ENCODE data around the gene BHMT2.

Gene BHMT2

DNA sequence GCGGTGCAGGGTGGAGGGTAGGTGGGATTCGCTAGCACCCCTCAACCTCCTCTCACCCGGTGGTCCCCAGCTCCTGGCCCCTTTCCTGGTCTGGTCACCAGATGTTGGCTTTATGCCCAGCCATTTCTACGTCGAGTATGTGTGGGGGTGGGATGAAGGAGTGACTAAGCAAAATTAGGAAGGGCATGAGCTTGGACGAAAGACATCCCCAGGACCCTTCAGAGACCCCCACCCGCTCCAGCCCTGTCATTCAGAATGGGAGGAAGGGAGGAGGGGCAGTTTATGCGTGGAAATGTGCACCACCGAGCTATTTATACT is 742 bp downstream of the BHMT2 start:
- no peak for DNase-seq

- no peak for DNase-seq
Observed at GRCh38 chr5:79074641-79075040, 5.1 kb downstream of the BHMT2 start.

DNA sequence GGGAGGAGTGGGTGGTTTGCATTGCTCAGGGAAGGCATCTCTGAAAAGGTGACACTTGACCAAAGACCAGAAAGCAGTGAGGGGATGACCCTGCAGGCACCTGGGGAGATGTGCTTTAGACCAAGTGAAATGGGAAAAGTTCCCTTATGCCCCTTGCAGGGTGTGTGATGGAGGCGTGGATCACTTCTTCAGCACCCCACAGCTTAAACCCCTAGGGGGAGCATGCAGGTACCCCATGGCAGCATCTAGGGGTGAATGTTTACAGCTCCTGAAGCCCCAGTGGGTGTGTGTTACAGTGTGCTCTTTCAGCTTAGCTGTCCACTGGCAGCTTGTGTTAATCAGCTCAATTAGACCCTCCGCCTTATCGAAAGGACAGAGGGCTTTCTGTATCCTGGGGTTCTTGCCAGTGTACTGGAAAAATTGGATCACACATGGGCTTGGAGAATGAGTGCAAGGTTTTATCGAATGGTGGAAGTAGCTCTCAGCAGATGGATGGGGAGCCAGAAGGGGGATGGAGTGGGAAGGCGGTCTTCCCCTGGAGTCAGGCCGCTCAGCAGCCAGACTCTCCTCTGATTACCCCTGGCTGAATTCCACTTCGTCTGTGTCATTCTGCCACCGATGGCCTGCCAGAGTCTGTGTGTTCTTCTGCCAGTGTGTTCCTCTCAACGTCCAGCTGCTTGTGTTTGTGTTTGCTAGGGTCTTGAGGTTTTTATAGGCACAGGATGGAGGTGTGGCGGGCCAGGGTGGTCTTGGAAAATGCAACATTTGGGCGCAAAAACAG is 6.3 kb downstream of the BHMT2 start:
- DNase-seq = no peak

DNA sequence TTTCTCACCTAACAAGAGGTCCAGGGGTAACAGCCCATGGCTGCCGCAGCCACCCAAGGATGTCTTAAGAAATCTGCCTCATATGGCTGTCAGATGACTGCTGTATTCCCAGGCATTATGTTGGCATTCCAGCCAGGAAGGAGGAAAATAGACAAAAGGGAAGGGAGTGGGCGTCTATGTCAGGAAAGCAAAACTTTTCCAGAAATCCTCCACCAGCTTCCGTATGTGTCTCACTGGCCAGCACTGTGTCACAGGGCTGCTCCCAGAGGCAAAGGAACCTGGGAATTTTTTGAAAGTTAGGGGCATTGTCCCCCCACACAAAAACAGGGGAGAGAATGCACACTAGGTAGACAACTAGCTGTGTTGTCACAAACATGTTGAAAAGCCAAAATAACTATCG is 7.3 kb downstream of the BHMT2 start:
- no peak for DNase-seq

DNA sequence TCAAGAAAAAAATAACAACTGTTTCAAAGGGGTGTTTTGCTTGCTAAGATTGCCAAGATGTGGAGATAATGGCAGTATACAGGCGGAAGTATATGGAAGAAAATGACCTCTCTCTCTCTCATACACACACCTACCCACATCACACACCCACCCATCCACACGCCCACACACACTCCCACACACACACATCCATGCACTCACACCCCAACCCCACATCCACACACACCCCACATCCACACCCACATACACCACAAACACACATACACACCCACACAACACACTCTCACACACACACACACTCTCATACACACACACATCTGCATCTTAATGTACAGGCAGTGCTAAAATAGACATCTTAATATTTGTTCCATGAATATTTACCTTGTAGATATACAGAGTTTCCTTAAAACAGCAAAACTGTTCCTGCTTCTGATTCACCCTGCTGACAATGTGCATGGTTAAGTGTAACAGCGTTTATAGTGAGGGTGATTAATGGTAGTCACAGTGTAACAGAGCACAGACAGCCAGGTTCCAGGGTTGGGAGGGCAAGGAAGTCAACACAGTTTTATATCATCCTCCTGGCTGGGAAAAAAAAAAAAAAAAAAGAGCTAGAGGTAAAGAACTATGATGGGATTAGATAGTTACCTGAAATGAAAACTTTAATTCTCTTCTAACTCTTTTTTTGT is 8.3 kb downstream of the BHMT2 start:
- DNase-seq = no peak

DNA sequence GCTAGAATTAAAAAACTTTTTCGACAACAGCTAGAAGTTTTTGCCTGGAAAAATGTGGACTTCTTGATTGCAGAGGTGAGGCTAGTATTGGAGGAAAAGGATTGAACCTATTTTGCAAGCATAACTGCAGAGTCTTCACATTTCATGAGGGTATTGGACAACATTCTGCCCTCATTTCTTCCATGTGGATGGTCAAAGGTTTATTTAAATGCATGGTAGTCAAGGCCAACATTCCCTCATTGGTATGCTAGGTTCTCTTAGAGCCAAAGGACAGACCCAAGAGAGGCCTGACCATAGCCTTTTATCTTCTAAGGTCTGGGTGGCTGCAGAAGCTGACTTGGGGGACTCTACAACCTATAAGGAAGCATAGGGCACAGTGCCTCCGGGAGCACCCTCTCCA is 11.2 kb downstream of the BHMT2 start:
- no peak for DNase-seq

- DNase-seq = no peak
Observed at GRCh38 chr5:79081779-79082178, 12.2 kb downstream of the BHMT2 start.

DNA sequence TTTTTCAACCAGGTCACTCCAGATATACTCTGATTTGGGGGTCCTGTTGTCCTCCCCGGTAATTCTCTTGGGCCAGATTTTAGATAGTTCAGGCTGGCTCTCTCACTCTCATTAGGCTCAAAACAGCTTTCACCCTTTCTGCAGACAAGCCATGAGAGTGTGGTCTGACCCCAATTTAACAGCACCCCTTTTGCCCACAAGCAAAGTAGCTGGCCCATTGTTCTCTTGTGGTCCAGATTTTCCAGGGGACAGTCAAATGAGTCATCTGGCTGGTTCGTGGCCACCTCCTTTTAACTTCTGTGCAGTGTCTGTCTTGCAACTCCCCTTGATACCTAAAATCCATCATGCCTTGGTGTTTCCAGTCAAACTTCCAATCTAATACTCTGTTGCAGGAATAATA is 16.5 kb downstream of the BHMT2 start:
- DNase-seq = no peak

GRCh38 chr5:79088507-79088906 is 18.9 kb downstream of the BHMT2 start:
- no peak for DNase-seq

DNA sequence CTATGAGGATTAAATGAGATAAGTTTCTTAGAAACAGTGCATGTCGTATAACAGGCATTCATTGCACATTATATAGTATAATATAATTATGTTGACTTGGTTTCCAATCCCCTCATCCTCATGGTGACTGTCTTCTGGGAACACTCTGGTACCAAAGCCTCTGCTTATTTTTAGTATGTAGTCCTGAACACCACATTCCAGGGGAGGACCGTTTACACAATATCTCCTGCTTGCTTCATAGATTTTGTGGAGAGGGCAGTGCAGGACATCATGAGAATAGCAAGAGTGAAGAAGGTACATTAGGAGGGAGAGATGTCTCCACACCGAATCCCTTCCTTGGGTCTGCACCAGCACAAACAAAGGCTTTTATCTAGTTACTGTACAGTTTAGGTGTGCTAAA is 21.5 kb downstream of the BHMT2 start:
- DNase-seq = no peak

GRCh38 chr5:79093762-79094161 is 24.2 kb downstream of the BHMT2 start:
- DNase-seq = no peak

GRCh38 chr5:79105868-79106267 is 36.3 kb downstream of the BHMT2 start:
- DNase-seq = no peak

DNA sequence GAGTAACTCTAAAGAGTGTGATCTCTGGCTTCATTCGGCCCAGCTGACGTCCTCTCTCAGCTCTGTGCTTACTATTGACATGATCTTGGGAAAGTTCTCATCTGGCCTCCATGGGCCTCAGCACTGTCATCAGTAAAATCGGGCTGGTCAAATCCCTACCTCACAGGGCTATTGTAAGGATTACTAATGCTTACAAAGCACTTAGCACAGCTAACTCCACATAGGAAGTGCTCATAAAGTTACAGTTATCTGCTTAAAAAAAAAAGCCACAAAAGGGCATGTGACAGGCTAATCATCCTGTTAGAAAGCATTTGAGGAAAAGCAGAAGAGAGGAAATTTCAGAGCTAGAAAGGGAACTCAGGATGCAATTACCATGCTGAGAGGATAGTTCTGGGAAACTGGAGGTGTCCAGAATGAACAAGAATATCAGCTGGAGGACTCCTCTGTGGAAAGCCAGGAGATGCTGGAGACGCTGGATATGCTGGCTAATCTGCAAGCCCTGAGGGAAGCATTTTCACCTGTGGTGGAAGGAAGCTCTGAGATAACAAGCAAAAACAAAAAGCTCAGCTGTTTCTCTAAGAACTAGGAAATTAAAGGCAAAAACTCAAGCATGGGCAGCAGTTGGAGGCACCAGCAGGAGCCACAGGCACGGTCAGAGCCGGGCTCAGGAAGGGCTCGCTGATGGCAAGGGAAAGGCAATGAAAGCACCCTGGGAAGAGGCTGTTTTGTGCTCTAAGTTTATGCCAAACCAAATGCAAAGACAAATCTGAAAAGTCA is 37.6 kb downstream of the BHMT2 start:
- no peak for DNase-seq

GRCh38 chr5:79108086-79108485 is 38.5 kb downstream of the BHMT2 start:
- no peak for DNase-seq

DNA sequence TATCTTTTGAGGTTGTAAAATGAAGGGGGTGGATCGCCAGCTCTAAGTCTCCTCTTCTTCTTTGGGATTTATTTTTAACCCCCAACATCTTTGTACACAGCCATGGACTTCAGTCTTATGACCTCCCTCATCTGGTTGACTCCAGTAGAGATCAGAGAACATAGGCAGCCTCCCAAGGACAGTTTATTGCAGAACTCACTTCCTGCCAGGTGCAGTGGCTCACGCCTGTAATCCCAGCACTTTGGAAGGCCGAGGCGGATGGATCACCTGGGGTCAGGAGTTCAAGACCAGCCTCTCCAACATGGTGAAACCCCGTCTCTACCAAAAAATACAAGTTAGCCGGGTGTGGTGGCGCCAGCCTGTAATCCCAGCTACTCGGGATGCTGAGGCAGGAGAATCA is 39.2 kb downstream of the BHMT2 start:
- DNase-seq = no peak

GRCh38 chr5:79109527-79110492 is 40.2 kb downstream of the BHMT2 start:
- DNase-seq = peak; percentile 36

GRCh38 chr5:79111387-79111959 is 41.9 kb downstream of the BHMT2 start, which contains the start of gene BHMT:
BHMT (plus strand) TSS chr5:79111809; CDS start chr5:79111886, 77 bp downstream.
- DNase-seq = no peak

- no peak for DNase-seq
Observed at GRCh38 chr5:79111960-79112702, 42.6 kb downstream of the BHMT2 start.

DNA sequence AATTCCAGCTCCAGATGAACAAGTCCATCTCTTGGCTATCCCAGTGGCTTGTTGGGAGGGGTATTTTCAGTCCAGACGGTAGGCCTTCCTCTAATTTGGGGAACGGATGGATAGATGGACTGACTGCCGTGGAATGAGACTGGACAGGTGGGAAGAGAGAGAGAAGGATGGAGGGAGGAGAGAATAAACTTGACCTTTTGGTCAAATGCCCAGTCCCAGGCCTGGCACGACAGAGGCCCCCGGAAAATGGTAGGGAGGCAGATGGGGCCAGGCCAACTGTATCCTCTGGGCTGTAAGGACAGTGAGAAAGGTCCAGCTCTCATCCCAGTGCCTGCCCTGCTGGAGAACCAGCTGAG is 43.1 kb downstream of the BHMT2 start:
- DNase-seq = no peak

DNA sequence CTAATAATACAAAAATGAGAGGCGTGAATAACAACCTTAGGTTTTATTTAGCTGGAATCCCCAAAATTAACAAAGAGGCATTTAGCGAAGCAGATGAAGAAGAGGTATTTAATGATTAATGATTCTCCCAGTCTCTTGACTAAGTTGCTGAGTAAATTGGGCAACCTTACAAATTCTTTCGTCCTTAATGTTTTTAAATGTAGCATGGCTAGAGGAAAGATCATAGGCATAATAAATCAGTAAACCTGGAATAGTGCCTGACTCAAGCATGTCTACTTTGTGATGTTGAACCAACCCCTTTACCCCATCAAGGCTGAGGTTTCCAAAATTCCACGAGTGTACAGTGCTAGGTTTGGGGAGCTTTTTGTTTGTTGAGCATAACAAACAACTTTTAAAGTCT is 49.9 kb downstream of the BHMT2 start:
- no peak for DNase-seq

- DNase-seq = peak; percentile 20
Observed at GRCh38 chr5:79120221-79120620, 50.7 kb downstream of the BHMT2 start.

GRCh38 chr5:79122973-79123372 is 53.4 kb downstream of the BHMT2 start:
- no peak for DNase-seq

All from activated CD4-positive, alpha-beta T cell treated with anti-CD3 and anti-CD28 coated beads, Interleukin-10, Interleukin-2, amounts not matched to agents 100 ng/mL and 50 ng/mL, durations not matched to agents 16 hours and 8 hours (primary cell).